B cell (primary cell): ENCODE data around the gene HENMT1. TPM values are rescaled to one million over a fixed set of nuclear protein-coding genes. Genes with fewer than 3 reads are reported as not detected.

Experiments
- ATAC-seq: fragments of 200-7000 bp; cut with Tn5 transposase; one replicate; pipeline ENCODE4 v1.10.0; 2021; ENCODE audit warnings: low read depth, mild to moderate bottlenecking, moderate number of reproducible peaks, moderate library complexity
- CTCF ChIA-PET: fragments of 350-600 bp; sonication (Branson Sonifier 250); formaldehyde crosslinking; loops from one replicate; lab custom pipeline; 2021; ENCODE audit warnings: antibody characterized with exemption, inconsistent platforms; lab: Charles Lee
- POLR2A ChIA-PET: fragments of 350-600 bp; sonication (Branson Sonifier 250); formaldehyde crosslinking; loops from one replicate; lab custom pipeline; 2021; ENCODE audit warnings: antibody characterized with exemption; lab: Charles Lee
- DNase-seq: peaks from one replicate; pipeline ENCODE4 v3.0.0; 2013
- H2AFZ ChIP-seq: 2 replicates; pipeline ENCODE4 v1.6.1; 2012; ENCODE audit warnings: mild to moderate bottlenecking, low read depth, low read length; ENCODE audit not compliant: insufficient read depth, poor library complexity, severe bottlenecking
- H3K27ac ChIP-seq, 2 donors: 1 replicate in 1 of 2; 2 replicates in 1 of 2; pipeline ENCODE4 v1.5.1; 2012 to 2013; ENCODE audit warnings: low read length in 2 of 2, mild to moderate bottlenecking in 2 of 2, moderate library complexity in 1 of 2
- H3K27me3 ChIP-seq, 4 experiments: fragments of 200-600 bp in 1 of 4; sonication (generic) in 1 of 4; replicated peaks in 1 of 4; 1 replicate in 2 of 4; 2 replicates in 2 of 4; pipeline versions ENCODE4 v1.6.1 to v1.7.0; 2013 to 2016; ENCODE audit warnings: low read length in 3 of 4, mild to moderate bottlenecking in 2 of 4, mixed read lengths in 1 of 4, moderate library complexity in 1 of 4; ENCODE audit not compliant: insufficient read depth in 4 of 4, control insufficient read depth in 3 of 4; ENCODE audit errors: control extremely low read depth in 1 of 4
- H3K36me3 ChIP-seq, 2 experiments: replicated peaks in 1 of 2; 1 replicate in 1 of 2; 2 replicates in 1 of 2; pipeline versions ENCODE4 v1.6.1 to v1.7.1; 2013; ENCODE audit warnings: low read length in 1 of 2; ENCODE audit not compliant: insufficient read depth in 2 of 2, control insufficient read depth in 1 of 2; ENCODE audit errors: control extremely low read depth in 1 of 2, extremely low read depth in 1 of 2
- H3K4me1 ChIP-seq, 2 donors: fragments of 200-600 bp in 1 of 2; sonication (generic) in 1 of 2; 1 replicate in 1 of 2; 2 replicates in 1 of 2; pipeline versions ENCODE4 v1.5.1 to v1.6.1; 2013 to 2017; ENCODE audit warnings: low read length in 2 of 2; ENCODE audit not compliant: control insufficient read depth in 2 of 2, insufficient read depth in 2 of 2
- H3K4me2 ChIP-seq: replicated peaks from 2 replicates; pipeline ENCODE3; 2012; ENCODE audit warnings: mild to moderate bottlenecking, low read depth, low read length; ENCODE audit not compliant: poor library complexity, severe bottlenecking
- H3K4me3 ChIP-seq, 5 experiments: fragments of 200-600 bp in 1 of 5; sonication (generic) in 1 of 5; 1 replicate in 3 of 5; 2 replicates in 2 of 5; pipeline versions ENCODE4 v1.5.1 to v1.7.0; 2011 to 2016; ENCODE audit warnings: low read length in 4 of 5, mild to moderate bottlenecking in 4 of 5, low read depth in 2 of 5, control low read depth in 1 of 5, moderate library complexity in 1 of 5; ENCODE audit not compliant: insufficient read depth in 1 of 5; ENCODE audit errors: control extremely low read depth in 1 of 5, extremely low read depth in 1 of 5
- H3K79me2 ChIP-seq: fragments of 200-600 bp; sonication (generic); one replicate; pipeline ENCODE4 v1.6.0; 2016; ENCODE audit warnings: low read length; ENCODE audit not compliant: control insufficient read depth, insufficient read depth
- H3K9ac ChIP-seq: fragments of 200-600 bp; sonication (generic); 2 replicates; pipeline ENCODE4 v1.6.1; 2017; ENCODE audit warnings: mild to moderate bottlenecking, low read length, moderate library complexity
- H3K9me3 ChIP-seq, 3 donors: one replicate each; pipeline versions ENCODE4 v1.6.1 to v1.7.1; 2013; ENCODE audit warnings: low read length in 2 of 3; ENCODE audit not compliant: control insufficient read depth in 2 of 3, insufficient read depth in 1 of 3; ENCODE audit errors: control extremely low read depth in 1 of 3
- H4K20me1 ChIP-seq: 2 replicates; pipeline ENCODE4 v1.6.0; 2012; ENCODE audit warnings: mild to moderate bottlenecking, low read length; ENCODE audit not compliant: insufficient read depth, control insufficient read depth, poor library complexity, severe bottlenecking
- H3K27ac Mint-ChIP-seq: one replicate; pipeline ENCODE4 v1.8.0; 2021; ENCODE audit warnings: mixed read lengths
- H3K27me3 Mint-ChIP-seq: one replicate; pipeline ENCODE4 v1.8.0; 2021; ENCODE audit warnings: mixed read lengths
- H3K4me1 Mint-ChIP-seq: one replicate; pipeline ENCODE4 v1.8.0; 2021; ENCODE audit warnings: mixed read lengths
- H3K4me3 Mint-ChIP-seq: one replicate; pipeline ENCODE4 v1.8.0; 2021; ENCODE audit warnings: mixed read lengths
- H3K9me3 Mint-ChIP-seq: one replicate; pipeline ENCODE4 v1.8.0; 2022; ENCODE audit warnings: mixed read lengths; ENCODE audit not compliant: insufficient read depth
- EZH2 ChIP-seq: IDR thresholded peaks from 2 replicates; pipeline ENCODE4 v1.6.1; 2012; ENCODE audit warnings: borderline replicate concordance, low read depth, mild to moderate bottlenecking, moderate library complexity, low read length; ENCODE audit not compliant: insufficient read depth, poor library complexity, severe bottlenecking
- WGBS: methylation state at CpG from one replicate; pipeline ENCODE4 v1.1.5; 2013; ENCODE audit warnings: missing lambda C conversion rate; ENCODE audit not compliant: insufficient coverage; 5-methylcytosine and 5-hydroxymethylcytosine counted together
- intact Hi-C: fragments of 100-400 bp; cut with micrococcal nuclease; formaldehyde crosslinking; loops from one replicate; pipeline ENCODE4 v1.10.0; 2022
- polyA minus RNA-seq: library from RNA; depleted of rRNA, polyadenylated mRNA; stranded (reverse); fragments of >200 nt; gene quantifications from 2 replicates; pipeline ENCODE4 v1.2.3, GENCODE V29; 2012
- polyA plus RNA-seq: library from polyadenylated mRNA; depleted of rRNA; stranded (reverse); fragments of >200 nt; gene quantifications from 2 replicates; pipeline ENCODE4 v1.2.3, GENCODE V29; 2012
- total RNA-seq, 2 donors: library from RNA; stranded (reverse); fragments of 120-200 nt in 1 of 2; gene quantifications; 1 replicate in 1 of 2; 2 replicates in 1 of 2; pipeline versions ENCODE4 v1.2.3 to v1.2.4, GENCODE V29; 2013 to 2022
- TF ChIP-seq, protein P1 (sequence below): fragments of 200-600 bp; IDR thresholded peaks from one replicate; pipeline ENCODE4 v1.8.0; 2022; ENCODE audit warnings: antibody characterized with exemption, mild to moderate bottlenecking

Gene HENMT1
- total RNA-seq (6.2 and 6.4 TPM in 2 replicates), polyA plus RNA-seq (4.2 and 4.7 TPM in 2 replicates), polyA minus RNA-seq (1.3 and 2.1 TPM in 2 replicates)
- total RNA-seq (2013), result 8.7 TPM

GRCh38 chr1:108661030-108661609, at the start of gene HENMT1:
Gene HENMT1, minus strand, starts transcription at chr1:108661093. Its CDS starts 1,209 bp downstream, at chr1:108659884.
- Histone ChIP-seq H4K20me1 (no peaks in the 10 kb centered on the region), H3K4me3 (peak within 1 kb of the TSS; percentile 2 to 69 (median 59)), H3K9me3 (no peaks in the 10 kb centered on the region), H3K4me2 (peak within 1 kb of the TSS; percentile 72), H2AFZ (peak within 1 kb of the TSS; percentile 80), H3K9ac (peak within 1 kb of the TSS; percentile 83), H3K27me3 (no peaks in the 10 kb centered on the region), H3K27ac (peak within 1 kb of the TSS; percentile 94 to 95), H3K79me2 (no peaks in the 10 kb centered on the region), H3K4me1 (peaks cover 8 to 10% of the 10 kb centered on the region in 2 donors), H3K36me3 (no peaks in the 10 kb centered on the region)
- peaks cover 12% of the 10 kb centered on the region for H3K4me1 Mint-ChIP-seq
- peak within 1 kb of the TSS; percentile 88 for H3K4me3 Mint-ChIP-seq
- no peak for TF ChIP-seq EZH2
- TF ChIP-seq, protein P1, sequence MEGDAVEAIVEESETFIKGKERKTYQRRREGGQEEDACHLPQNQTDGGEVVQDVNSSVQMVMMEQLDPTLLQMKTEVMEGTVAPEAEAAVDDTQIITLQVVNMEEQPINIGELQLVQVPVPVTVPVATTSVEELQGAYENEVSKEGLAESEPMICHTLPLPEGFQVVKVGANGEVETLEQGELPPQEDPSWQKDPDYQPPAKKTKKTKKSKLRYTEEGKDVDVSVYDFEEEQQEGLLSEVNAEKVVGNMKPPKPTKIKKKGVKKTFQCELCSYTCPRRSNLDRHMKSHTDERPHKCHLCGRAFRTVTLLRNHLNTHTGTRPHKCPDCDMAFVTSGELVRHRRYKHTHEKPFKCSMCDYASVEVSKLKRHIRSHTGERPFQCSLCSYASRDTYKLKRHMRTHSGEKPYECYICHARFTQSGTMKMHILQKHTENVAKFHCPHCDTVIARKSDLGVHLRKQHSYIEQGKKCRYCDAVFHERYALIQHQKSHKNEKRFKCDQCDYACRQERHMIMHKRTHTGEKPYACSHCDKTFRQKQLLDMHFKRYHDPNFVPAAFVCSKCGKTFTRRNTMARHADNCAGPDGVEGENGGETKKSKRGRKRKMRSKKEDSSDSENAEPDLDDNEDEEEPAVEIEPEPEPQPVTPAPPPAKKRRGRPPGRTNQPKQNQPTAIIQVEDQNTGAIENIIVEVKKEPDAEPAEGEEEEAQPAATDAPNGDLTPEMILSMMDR, result no peak
- DNase-seq (peak; percentile 94), ATAC-seq (peak; percentile 84)
- H3K9me3 Mint-ChIP-seq, result no peaks in the 10 kb centered on the region
- peak within 1 kb of the TSS; percentile 96 for H3K27ac Mint-ChIP-seq
- ChIA-PET CTCF (interaction anchor here (0.6 to 2.3 kb wide), 8 partner anchors 17 to 439 kb away, joined by 3 to 11 read pairs (median 5); partner anchors contain the start of genes EEIG2, GPSM2 and PRPF38B), POLR2A (interaction anchor here (0.7 to 2.2 kb wide), 5 partner anchors 9 to 461 kb away, joined by 4 to 45 read pairs (median 6); partner anchors contain the start of genes PRPF38B and SLC25A24)
- no peaks in the 10 kb centered on the region for H3K27me3 Mint-ChIP-seq
- WGBS, result under 1% methylated on average over 81 of the region's 81 CpGs
- intact Hi-C loops, result loop anchor here (1.0 to 5.0 kb wide), 6 partner anchors 31 to 459 kb away; partner anchors contain the start of genes GPSM2, PRPF38B, SLC25A24 and STXBP3
